KG1 (cell line): ENCODE data around the gene SHROOM3.

Experiments
- DNase-seq: peaks from one replicate; lab custom pipeline; 2025; lab: John Stamatoyannopoulos, UW

Gene SHROOM3

GRCh38 chr4:76494243-76494642 lies 59.2 kb downstream of the SHROOM3 start:
- no peak for DNase-seq

- no peak for DNase-seq
These were observed 60.0 kb downstream of the SHROOM3 start for GRCh38 chr4:76494871-76495590.

GRCh38 chr4:76498550-76498949 lies 63.5 kb downstream of the SHROOM3 start:
- DNase-seq = no peak

- DNase-seq = no peak
These were observed 64.4 kb downstream of the SHROOM3 start for GRCh38 chr4:76499461-76499860.

GRCh38 chr4:76502886-76503285 lies 67.9 kb downstream of the SHROOM3 start:
- DNase-seq = no peak

- DNase-seq = peak; percentile 36
These were observed 69.8 kb downstream of the SHROOM3 start for GRCh38 chr4:76504613-76505465.

- no peak for DNase-seq
These were observed 76.9 kb downstream of the SHROOM3 start for GRCh38 chr4:76511947-76512346.

DNA sequence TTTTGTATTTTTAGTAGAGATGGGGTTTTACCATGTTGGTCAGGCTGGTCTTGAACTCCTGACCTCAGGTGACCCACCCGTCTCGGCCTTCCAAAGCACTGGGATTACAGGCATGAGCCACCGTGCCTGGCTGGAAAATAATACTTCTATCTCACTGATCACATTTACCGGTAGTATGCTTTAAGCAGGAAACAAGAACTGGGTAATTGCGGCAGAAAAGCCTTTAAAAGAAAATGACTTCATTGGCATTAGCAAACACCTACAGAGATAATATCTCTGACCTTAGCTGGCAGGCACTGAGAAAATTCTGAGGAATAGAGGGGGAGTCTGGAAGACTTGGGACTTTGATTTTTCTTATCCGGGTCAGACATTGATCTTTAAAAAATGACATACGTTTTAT lies 78.5 kb downstream of the SHROOM3 start:
- DNase-seq = no peak

DNA sequence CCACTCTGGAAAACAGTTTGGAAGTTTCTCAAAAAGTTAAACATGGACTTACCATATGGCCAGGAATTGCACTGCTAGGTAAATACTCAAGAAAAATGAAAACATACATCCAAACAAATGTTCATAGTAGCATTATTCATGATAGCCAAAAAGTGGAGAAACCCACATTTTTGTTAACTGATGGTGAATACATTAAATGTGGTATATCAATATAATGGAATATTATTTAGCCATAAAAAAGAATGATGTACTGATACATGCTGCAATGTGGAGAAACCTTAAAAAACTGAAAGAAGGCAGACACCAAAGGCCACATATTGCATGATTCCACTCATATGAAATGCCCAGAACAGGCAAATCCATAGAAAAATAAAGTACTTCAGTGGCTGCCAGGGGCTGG lies 79.1 kb downstream of the SHROOM3 start:
- DNase-seq = no peak

DNA sequence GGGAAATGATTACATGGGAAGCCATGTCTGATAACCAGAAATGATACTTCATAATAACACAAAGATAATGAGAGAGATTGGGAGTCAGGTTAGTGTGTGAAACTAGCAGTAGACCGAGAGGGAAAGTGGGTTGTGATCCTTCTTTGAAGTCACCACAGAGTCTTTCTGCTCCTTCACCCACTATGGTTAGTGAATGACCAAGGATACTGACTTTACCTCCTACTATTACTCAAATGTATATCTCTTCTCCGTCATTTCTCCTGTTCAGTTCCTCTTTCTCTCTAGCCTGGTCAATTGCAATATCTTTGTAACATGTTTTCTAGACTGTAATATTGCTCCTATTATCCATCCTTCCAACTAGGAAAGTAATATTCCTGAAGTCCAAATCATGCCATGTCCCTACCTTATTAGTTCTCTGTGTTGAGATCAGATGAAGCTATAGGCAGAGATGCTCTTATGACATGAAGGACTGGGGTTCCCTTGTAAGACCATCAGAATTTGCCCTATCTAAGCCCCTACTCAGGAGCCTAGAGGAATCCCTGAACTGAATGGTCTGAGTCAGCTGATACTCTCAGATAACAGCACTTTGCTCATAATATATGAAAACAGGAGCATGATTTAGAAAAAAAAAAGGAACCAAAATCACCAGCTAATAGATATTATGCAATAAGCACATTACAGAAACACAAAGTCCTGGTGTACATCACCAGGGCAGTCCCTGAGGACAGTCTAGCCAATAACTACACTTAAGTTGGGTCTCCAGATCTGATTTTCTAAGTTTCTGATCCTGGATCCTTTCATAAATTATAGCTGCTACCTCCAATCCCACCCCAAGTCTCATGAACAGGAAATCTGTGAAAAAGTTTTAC lies 81.2 kb downstream of the SHROOM3 start:
- no peak for DNase-seq

GRCh38 chr4:76518241-76518640 lies 83.2 kb downstream of the SHROOM3 start:
- DNase-seq = no peak

DNA sequence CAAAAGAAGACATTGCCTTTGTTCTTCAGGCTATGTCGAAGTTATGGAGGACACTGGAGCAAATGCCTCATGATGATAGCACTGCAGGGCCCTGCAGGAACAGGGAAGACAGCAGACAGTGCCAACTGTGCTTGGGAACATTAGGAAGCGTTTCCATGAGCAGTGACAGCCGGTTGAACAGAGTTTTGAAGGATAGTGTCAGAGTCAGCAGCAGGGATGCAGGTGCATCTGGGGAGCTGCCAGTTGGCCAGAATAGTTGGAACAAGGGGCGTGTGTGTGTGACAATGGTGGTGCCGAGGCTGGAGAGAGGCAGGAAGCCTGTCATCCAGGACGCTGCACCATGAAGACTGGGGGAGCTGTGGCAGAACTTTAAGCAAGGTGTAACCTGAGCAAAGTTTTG lies 88.6 kb downstream of the SHROOM3 start:
- DNase-seq = no peak

DNA sequence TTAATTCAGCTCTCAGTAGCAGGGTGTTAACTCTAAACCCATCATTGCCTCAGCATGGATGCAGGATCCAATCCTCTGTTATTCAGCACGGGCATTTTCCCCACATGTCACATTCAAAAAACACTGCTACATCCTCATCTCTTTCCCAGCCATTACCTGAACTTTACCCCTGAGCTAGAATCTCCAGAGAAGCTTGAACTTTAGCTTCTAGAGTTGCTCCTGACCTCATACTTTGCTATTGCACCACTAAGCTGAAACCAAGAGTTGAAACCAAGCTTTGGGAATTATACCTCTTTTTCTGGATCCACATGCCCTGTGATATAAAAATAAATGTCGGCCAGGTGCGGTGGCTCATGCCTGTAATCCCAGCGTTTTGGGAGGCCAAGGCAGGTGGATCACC lies 90.7 kb downstream of the SHROOM3 start:
- no peak for DNase-seq

DNA sequence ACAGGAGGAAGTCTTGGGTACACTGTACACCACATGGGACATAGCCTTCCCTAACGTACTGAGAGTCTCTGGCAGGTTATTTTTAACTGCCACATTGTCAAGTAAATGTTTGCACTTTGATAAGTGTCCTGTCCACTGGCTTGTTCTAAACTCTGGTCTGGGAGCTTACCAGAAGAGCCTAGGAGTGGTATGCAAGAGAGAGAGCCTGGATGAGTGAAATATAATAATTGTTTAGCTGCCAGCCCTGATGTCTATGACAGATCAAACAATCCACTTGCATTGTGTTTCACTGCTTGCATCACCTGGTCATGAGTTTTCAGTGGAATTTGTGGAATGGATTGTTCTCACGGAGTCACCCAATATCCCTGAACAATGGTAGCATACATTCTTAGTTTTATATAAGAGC lies 91.6 kb downstream of the SHROOM3 start:
- no peak for DNase-seq

GRCh38 chr4:76527666-76528065 lies 92.6 kb downstream of the SHROOM3 start:
- no peak for DNase-seq

GRCh38 chr4:76531597-76531996 lies 96.6 kb downstream of the SHROOM3 start:
- no peak for DNase-seq

DNA sequence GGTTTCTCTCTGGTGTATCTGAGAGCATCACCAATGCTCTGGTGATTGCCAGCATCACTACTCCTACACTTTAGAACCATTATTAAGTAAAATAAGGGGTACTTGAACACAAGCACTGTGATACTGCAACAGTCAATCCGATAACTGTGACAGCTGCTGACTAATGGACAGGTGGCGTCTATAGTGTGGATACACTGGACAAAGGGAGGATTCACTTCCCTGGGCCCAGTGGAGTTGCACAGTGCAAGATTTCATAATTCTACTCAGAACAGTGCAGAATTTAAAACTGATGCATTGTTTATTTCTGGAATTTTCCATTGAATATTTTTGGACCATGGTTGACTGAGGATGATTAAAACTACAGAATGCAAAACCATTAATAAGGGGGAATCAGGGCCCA lies 97.8 kb downstream of the SHROOM3 start:
- DNase-seq = no peak

DNA sequence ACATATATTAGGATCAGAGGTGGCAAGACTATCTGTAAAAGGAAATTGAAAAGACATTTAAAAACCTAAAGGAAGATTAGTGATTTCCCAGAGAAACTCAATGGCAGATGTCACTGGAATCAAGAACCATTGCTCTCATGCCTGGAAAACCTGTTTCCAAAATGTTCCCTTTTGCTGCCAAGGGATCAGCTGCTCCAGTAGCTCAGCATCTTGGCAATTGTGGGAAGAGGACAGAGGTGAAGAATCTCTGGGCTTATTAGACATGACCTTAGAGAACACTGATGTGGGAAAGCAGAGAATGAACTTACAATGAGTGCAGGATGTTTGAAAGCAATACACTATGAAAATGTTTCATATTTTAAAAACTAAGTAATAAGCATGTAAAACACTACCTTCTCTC lies 98.3 kb downstream of the SHROOM3 start:
- no peak for DNase-seq

GRCh38 chr4:76535603-76536372 lies 100.8 kb downstream of the SHROOM3 start:
- DNase-seq = no peak

DNA sequence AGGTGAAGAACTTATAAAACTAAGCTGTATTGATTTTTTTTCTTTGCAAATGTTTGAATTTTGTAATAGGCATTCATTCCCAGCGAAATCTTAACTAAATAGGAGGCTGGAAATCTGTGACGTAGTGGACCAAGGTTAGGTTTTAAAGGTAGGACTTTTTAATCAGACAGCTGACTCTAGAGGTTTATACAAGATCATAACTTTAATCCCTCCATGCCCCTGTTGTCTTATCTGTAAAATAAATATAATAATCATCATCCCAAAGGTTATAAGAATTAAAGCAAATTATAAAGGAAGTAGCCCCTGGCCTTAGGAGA lies 101.3 kb downstream of the SHROOM3 start:
- DNase-seq = no peak

DNA sequence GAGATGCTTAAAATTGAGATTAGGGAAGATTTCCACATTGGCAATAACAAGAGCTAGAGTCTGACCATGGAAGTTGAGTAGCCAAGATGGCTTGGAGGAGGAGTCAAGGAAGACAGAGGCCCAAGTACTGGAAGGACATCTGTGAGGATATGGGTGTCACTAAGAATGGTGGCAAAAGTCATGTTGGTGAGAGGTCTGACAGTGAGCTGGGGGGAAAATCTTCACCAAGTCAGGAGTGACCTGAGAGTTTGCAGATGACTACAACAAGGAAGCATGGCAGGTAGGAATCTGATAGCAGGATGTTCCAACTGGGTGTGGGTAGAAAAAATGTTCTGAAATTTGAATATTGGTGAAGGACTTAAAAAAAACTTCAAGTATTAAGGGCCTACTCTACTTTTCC lies 103.3 kb downstream of the SHROOM3 start:
- no peak for DNase-seq

DNA sequence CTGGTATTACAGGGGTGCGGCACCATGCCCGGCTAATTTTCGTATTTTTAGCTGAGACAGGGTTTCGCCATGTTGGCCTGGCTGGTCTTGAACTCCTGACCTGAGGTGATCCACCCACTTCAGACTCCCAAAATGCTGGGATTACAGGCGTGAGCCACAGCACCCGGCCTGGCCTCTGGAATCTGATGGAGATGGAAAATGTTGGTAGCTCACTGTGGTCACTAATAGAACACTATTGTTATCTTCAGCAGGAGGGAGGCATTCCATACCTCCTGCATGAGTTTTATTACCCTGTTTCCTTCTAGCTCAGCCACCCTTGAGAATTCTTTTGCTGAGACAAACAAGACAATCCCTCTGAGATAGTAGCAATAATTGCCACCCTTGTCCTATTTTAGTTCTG lies 105.0 kb downstream of the SHROOM3 start:
- no peak for DNase-seq
